ENCODE results near the gene CYGB. TPM values are rescaled to one million over a fixed set of nuclear protein-coding genes. Genes with fewer than 3 reads are reported as not detected.

The CYGB gene
- polyA plus RNA-seq, 3 donors: 9.2 to 13.4 (median 11.1) TPM

GRCh38 chr17:76502341-76503211 lies 34.9 kb downstream of the CYGB start:
- no peak for DNase-seq (ENCODE audit: low read depth in 3 of 3, low spot score in 2 of 3)

- no peak for DNase-seq (ENCODE audit: low read depth in 3 of 3, low spot score in 2 of 3)
Measured at GRCh38 chr17:76501827-76502307, 35.6 kb downstream of the CYGB start.

- no peak for DNase-seq (ENCODE audit: low read depth in 3 of 3, low spot score in 2 of 3)
Measured at GRCh38 chr17:76501018-76501826, 36.3 kb downstream of the CYGB start, which contains the start of gene RHBDF2. TSS of gene RHBDF2 (minus strand) at chr17:76501423. CDS start at chr17:76481524, 19,899 bp downstream.

- DNase-seq (ENCODE audit: low read depth in 3 of 3, low spot score in 2 of 3): no peak
Measured at GRCh38 chr17:76500747-76501017, 36.8 kb downstream of the CYGB start.

GRCh38 chr17:76500074-76500746 lies 37.3 kb downstream of the CYGB start:
- DNase-seq (ENCODE audit: low read depth in 3 of 3, low spot score in 2 of 3): no peak

GRCh38 chr17:76499267-76499667 lies 38.2 kb downstream of the CYGB start:
- no peak for DNase-seq (ENCODE audit: low read depth in 3 of 3, low spot score in 2 of 3)

- no peak for DNase-seq (ENCODE audit: low read depth in 3 of 3, low spot score in 2 of 3)
Measured at GRCh38 chr17:76498876-76499251, 38.6 kb downstream of the CYGB start.

- no peak for DNase-seq (ENCODE audit: low read depth in 3 of 3, low spot score in 2 of 3)
Measured at GRCh38 chr17:76497979-76498875, 39.3 kb downstream of the CYGB start.

- no peak for DNase-seq (ENCODE audit: low read depth in 3 of 3, low spot score in 2 of 3)
Measured at GRCh38 chr17:76497699-76497978, 39.9 kb downstream of the CYGB start.

- no peak for DNase-seq (ENCODE audit: low read depth in 3 of 3, low spot score in 2 of 3)
Measured at GRCh38 chr17:76496464-76496863, 41.0 kb downstream of the CYGB start.

GRCh38 chr17:76495663-76496400 lies 41.7 kb downstream of the CYGB start:
- DNase-seq (ENCODE audit: low read depth in 3 of 3, low spot score in 2 of 3): no peak

- no peak for DNase-seq (ENCODE audit: low read depth in 3 of 3, low spot score in 2 of 3)
Measured at GRCh38 chr17:76493505-76494167, 43.9 kb downstream of the CYGB start.

GRCh38 chr17:76492989-76493501 lies 44.5 kb downstream of the CYGB start:
- DNase-seq (ENCODE audit: low read depth in 3 of 3, low spot score in 2 of 3): no peak

GRCh38 chr17:76492123-76492988 lies 45.2 kb downstream of the CYGB start:
- DNase-seq (ENCODE audit: low read depth in 3 of 3, low spot score in 2 of 3): no peak

- no peak for DNase-seq (ENCODE audit: low read depth in 3 of 3, low spot score in 2 of 3)
Measured at GRCh38 chr17:76491271-76492122, 46.0 kb downstream of the CYGB start.

- no peak for DNase-seq (ENCODE audit: low read depth in 3 of 3, low spot score in 2 of 3)
Measured at GRCh38 chr17:76490112-76490710, 47.3 kb downstream of the CYGB start.
